A549 (cell line): ENCODE data around the gene GID4.

ENCODE experiments used
- CHD2 ChIP-seq: fragments of 150-350 bp; IDR thresholded peaks from 2 replicates; pipeline ENCODE4 v1.6.1; 2014; ENCODE audit warnings: low read length; ENCODE audit not compliant: partially characterized antibody
- CTCF ChIP-seq: fragments of >200 bp; sonication (Bioruptor Twin); formaldehyde crosslinking; IDR thresholded peaks from 3 replicates; pipeline ENCODE4 v1.5.1; 2016
- EP300 ChIP-seq, 2 experiments: fragments of >200 bp; sonication (Bioruptor Twin); formaldehyde crosslinking; IDR thresholded peaks; 2 replicates in 1 of 2; 3 replicates in 1 of 2; pipeline ENCODE4 v1.6.1; 2016 to 2017
- GATA3 ChIP-seq: IDR thresholded peaks from 2 replicates; pipeline ENCODE4 v1.6.1; 2012; ENCODE audit warnings: borderline replicate concordance
- POLR2A ChIP-seq: IDR thresholded peaks from 2 replicates; pipeline ENCODE4 v1.6.1; 2012; ENCODE audit warnings: mild to moderate bottlenecking, low read length
- RCOR1 ChIP-seq: fragments of 150-350 bp; IDR thresholded peaks from 2 replicates; pipeline ENCODE4 v1.6.1; 2014; ENCODE audit warnings: antibody characterized with exemption, low read length, low read depth
- SREBF2 ChIP-seq: fragments of 450-650 bp; IDR thresholded peaks from 2 replicates; pipeline ENCODE4 v1.6.1; 2014; ENCODE audit warnings: mild to moderate bottlenecking, moderate library complexity

DNA sequence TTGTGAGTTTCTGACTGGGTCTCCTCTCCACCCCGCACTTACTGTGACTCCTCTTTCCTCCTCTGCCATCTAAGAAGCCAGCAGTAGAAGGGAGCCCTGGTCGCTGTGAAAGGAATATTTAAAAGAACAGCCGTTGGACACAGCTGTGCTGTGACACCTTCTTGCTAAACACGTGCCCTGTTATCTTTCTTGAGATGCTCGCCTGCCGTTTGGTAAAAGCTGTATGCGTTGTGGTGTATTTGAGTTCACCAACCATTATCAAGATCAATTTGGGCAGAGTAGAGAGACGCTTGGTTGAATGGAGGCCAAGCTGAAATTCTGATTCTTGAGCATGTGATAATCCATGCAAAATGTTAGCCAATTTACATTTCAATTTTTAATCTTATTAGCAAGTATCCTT is 3.8 kb downstream of the GID4 start:
- TF ChIP-seq CTCF (no peak), CHD2 (no peak), SREBF2 (no peak), RCOR1 (no peak), GATA3 (no peak), POLR2A (no peak), EP300 (IDR thresholded peaks at IDR 0.05) (no peak)
